Measurements from ENCODE around the gene SURF4.

Gene SURF4

GRCh38 chr9:133366435-133366834 lies 9.4 kb downstream of the SURF4 start:
- peaks cover 61% of the 10 kb centered on the region for H3K79me2 ChIP-seq (ENCODE audit: insufficient read depth, low read length)
- ATAC-seq (ENCODE audit: insufficient read depth, low read depth) (no peak), DNase-seq (no peak)
- no peak overlapping the region for H2AFZ ChIP-seq (ENCODE audit: low read depth, low read length)
- no peaks in the 10 kb centered on the region for H3K9me3 ChIP-seq (ENCODE audit: insufficient read depth, low read length, severe bottlenecking)
- TF ChIP-seq CTCF (IDR thresholded peaks at IDR 0.05; ENCODE audit: borderline replicate concordance, extremely low read depth, low read length, poor library complexity, severe bottlenecking) (no peak), EZH2 (IDR thresholded peaks at IDR 0.05; ENCODE audit: borderline replicate concordance, low read depth, low read length, severe bottlenecking) (no peak)
- H3K27ac ChIP-seq (ENCODE audit: low read length), result no peak overlapping the region
- H3K9ac ChIP-seq (ENCODE audit: low read depth, low read length), result no peak overlapping the region
- no peak overlapping the region for H3K4me2 ChIP-seq (ENCODE audit: insufficient read depth, low read length)
- no peak overlapping the region for H3K4me3 ChIP-seq (ENCODE audit: low read depth in 1 of 2, low read length in 2 of 2)
- peaks cover 2% of the 10 kb centered on the region for H3K4me1 ChIP-seq (ENCODE audit: insufficient read depth, low read length)
- peaks cover 89% of the 10 kb centered on the region for H3K36me3 ChIP-seq (ENCODE audit: insufficient read depth, low read length)
- H4K20me1 ChIP-seq (ENCODE audit: insufficient read depth, low read length), result peaks cover 61% of the 10 kb centered on the region
- no peaks in the 10 kb centered on the region for H3K27me3 ChIP-seq (ENCODE audit: insufficient read depth, low read length, poor library complexity)

- H3K4me1 ChIP-seq (ENCODE audit: insufficient read depth, low read length), result peaks cover 13% of the 10 kb centered on the region
- peaks cover 87% of the 10 kb centered on the region for H3K36me3 ChIP-seq (ENCODE audit: insufficient read depth, low read length)
- ATAC-seq (ENCODE audit: insufficient read depth, low read depth) (no peak), DNase-seq (no peak)
- H3K9ac ChIP-seq (ENCODE audit: low read depth, low read length), result no peak overlapping the region
- H2AFZ ChIP-seq (ENCODE audit: low read depth, low read length), result no peak overlapping the region
- H3K79me2 ChIP-seq (ENCODE audit: insufficient read depth, low read length), result peaks cover 32% of the 10 kb centered on the region
- H4K20me1 ChIP-seq (ENCODE audit: insufficient read depth, low read length), result peaks cover 34% of the 10 kb centered on the region
- H3K9me3 ChIP-seq (ENCODE audit: insufficient read depth, low read length, severe bottlenecking), result no peaks in the 10 kb centered on the region
- H3K4me3 ChIP-seq (ENCODE audit: low read depth in 1 of 2, low read length in 2 of 2), result no peak overlapping the region
- H3K4me2 ChIP-seq (ENCODE audit: insufficient read depth, low read length), result no peak overlapping the region
- no peak overlapping the region for H3K27ac ChIP-seq (ENCODE audit: low read length)
- TF ChIP-seq CTCF (IDR thresholded peaks at IDR 0.05; ENCODE audit: borderline replicate concordance, extremely low read depth, low read length, poor library complexity, severe bottlenecking) (no peak), EZH2 (IDR thresholded peaks at IDR 0.05; ENCODE audit: borderline replicate concordance, low read depth, low read length, severe bottlenecking) (no peak)
- no peaks in the 10 kb centered on the region for H3K27me3 ChIP-seq (ENCODE audit: insufficient read depth, low read length, poor library complexity)
Observed at GRCh38 chr9:133362359-133363044, 13.4 kb downstream of the SURF4 start.

GRCh38 chr9:133361507-133362092 lies 14.3 kb downstream of the SURF4 start:
- H3K79me2 ChIP-seq (ENCODE audit: insufficient read depth, low read length), result peaks cover 31% of the 10 kb centered on the region
- H2AFZ ChIP-seq (ENCODE audit: low read depth, low read length), result no peak overlapping the region
- ATAC-seq (ENCODE audit: insufficient read depth, low read depth), result no peak
- DNase-seq, result no peak
- H3K4me1 ChIP-seq (ENCODE audit: insufficient read depth, low read length), result peaks cover 20% of the 10 kb centered on the region
- H3K4me3 ChIP-seq (ENCODE audit: low read depth in 1 of 2, low read length in 2 of 2), result no peak overlapping the region
- H3K27ac ChIP-seq (ENCODE audit: low read length), result no peak overlapping the region
- H3K9me3 ChIP-seq (ENCODE audit: insufficient read depth, low read length, severe bottlenecking), result no peaks in the 10 kb centered on the region
- no peak overlapping the region for H3K9ac ChIP-seq (ENCODE audit: low read depth, low read length)
- H4K20me1 ChIP-seq (ENCODE audit: insufficient read depth, low read length), result peaks cover 25% of the 10 kb centered on the region
- no peak overlapping the region for H3K4me2 ChIP-seq (ENCODE audit: insufficient read depth, low read length)
- H3K27me3 ChIP-seq (ENCODE audit: insufficient read depth, low read length, poor library complexity), result no peaks in the 10 kb centered on the region
- TF ChIP-seq CTCF (IDR thresholded peaks at IDR 0.05; ENCODE audit: borderline replicate concordance, extremely low read depth, low read length, poor library complexity, severe bottlenecking) (no peak), EZH2 (IDR thresholded peaks at IDR 0.05; ENCODE audit: borderline replicate concordance, low read depth, low read length, severe bottlenecking) (no peak)
- peaks cover 78% of the 10 kb centered on the region for H3K36me3 ChIP-seq (ENCODE audit: insufficient read depth, low read length)
